BJ (cell line): ENCODE results near the gene IL1R1. TPM values are rescaled to one million over a fixed set of nuclear protein-coding genes. Genes with fewer than 3 reads are reported as not detected.

ENCODE experiments used
- CTCF ChIA-PET: fragments of 350-600 bp; formaldehyde crosslinking; extraction: SDS; loops from one replicate; lab custom pipeline; 2021; ENCODE audit warnings: antibody characterized with exemption, inconsistent platforms; lab: Yijun Ruan, JAX
- POLR2A ChIA-PET: fragments of 300-600 bp; sonication (Branson Sonifier 250); formaldehyde crosslinking; extraction: SDS; loops from one replicate; lab custom pipeline; 2021; ENCODE audit warnings: antibody characterized with exemption; lab: Charles Lee
- DNase-seq: peaks from one replicate; pipeline ENCODE4 v3.0.0-alpha.2; 2011; ENCODE audit warnings: low read depth
- H3K27me3 ChIP-seq: 2 replicates; pipeline ENCODE4 v1.6.0; 2011; ENCODE audit warnings: low read length; ENCODE audit not compliant: control insufficient read depth, insufficient read depth
- H3K36me3 ChIP-seq: 2 replicates; pipeline ENCODE4 v1.5.1; 2011; ENCODE audit warnings: low read length; ENCODE audit not compliant: control insufficient read depth, insufficient read depth
- H3K4me3 ChIP-seq: 2 replicates; pipeline ENCODE4 v1.5.1; 2011; ENCODE audit warnings: low read depth, mild to moderate bottlenecking, control low read depth, low read length
- polyA plus RNA-seq: library from polyadenylated mRNA; depleted of rRNA; stranded (reverse); fragments of >200 nt; gene quantifications from 2 replicates; pipeline ENCODE4 v1.2.3, GENCODE V29; 2011
- TF ChIP-seq, protein P1 (sequence below): IDR thresholded peaks from 2 replicates; pipeline ENCODE4 v1.5.1; 2011; ENCODE audit warnings: low read depth, mild to moderate bottlenecking, control low read depth, inconsistent platforms, low read length, moderate library complexity; ENCODE audit not compliant: insufficient read depth

The IL1R1 gene
- polyA plus RNA-seq, 1 experiment = 37.3 TPM

DNA sequence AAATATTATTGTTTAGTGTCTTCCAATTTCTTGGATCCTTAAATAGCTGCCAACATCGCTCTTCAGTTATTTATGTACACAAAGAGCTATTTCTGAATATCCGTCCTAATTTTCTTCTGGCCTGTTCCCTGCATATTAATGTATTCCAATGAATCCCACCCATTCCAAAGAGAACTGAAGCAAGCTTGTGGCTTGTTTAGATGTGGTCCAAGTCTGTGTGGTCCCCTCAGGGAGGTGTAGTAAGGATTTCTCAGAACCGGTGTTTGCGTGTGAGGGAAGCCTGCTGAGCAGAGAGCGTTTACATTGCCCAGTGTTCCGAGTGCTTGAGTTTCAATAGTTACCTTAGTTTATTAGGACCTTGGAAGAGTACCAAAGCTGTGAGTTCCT is 25.1 kb upstream of the IL1R1 start:
- Histone ChIP-seq H3K4me3 (no peak overlapping the region), H3K36me3 (no peaks in the 10 kb centered on the region), H3K27me3 (no peaks in the 10 kb centered on the region)
- TF ChIP-seq, protein P1, sequence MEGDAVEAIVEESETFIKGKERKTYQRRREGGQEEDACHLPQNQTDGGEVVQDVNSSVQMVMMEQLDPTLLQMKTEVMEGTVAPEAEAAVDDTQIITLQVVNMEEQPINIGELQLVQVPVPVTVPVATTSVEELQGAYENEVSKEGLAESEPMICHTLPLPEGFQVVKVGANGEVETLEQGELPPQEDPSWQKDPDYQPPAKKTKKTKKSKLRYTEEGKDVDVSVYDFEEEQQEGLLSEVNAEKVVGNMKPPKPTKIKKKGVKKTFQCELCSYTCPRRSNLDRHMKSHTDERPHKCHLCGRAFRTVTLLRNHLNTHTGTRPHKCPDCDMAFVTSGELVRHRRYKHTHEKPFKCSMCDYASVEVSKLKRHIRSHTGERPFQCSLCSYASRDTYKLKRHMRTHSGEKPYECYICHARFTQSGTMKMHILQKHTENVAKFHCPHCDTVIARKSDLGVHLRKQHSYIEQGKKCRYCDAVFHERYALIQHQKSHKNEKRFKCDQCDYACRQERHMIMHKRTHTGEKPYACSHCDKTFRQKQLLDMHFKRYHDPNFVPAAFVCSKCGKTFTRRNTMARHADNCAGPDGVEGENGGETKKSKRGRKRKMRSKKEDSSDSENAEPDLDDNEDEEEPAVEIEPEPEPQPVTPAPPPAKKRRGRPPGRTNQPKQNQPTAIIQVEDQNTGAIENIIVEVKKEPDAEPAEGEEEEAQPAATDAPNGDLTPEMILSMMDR = no peak
- ChIA-PET POLR2A (no interaction called here), CTCF (interaction anchor here (0.8 to 1.5 kb wide), 3 partner anchors 9 to 97 kb away, joined by 3 to 5 read pairs (median 3); no protein-coding TSS in a partner anchor)
- DNase-seq = no peak

DNA sequence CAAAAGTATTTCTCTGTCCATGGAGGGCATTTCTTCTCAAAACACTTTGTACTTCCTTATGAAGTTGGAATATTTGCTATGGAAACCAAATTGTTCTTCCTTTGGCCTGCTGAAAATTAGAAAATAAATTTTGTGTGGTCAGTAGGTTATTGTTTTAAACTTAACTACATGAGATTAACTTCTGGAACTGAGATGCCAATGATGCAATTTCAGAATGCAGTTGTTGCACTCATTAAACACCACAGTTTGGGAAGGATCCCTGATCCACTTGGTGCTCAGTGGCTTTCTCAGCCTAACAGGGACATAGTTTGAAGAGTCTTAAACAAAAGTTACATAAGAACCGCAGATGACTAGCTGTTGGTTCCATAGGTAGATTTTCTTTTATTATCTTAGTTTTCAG is 23.3 kb upstream of the IL1R1 start:
- H3K27me3 ChIP-seq = no peaks in the 10 kb centered on the region
- CTCF ChIA-PET = interaction anchor here (0.8 to 1.1 kb wide), 3 partner anchors 11 to 122 kb away, joined by 3 read pairs; no protein-coding TSS in a partner anchor
- no peak overlapping the region for H3K4me3 ChIP-seq
- DNase-seq = no peak
- TF ChIP-seq, protein P1 = no peak
- POLR2A ChIA-PET = interaction anchor here (0.7 kb wide), 1 partner anchor 18 kb away, joined by 6 read pairs; no protein-coding TSS in a partner anchor
- H3K36me3 ChIP-seq = no peaks in the 10 kb centered on the region

DNA sequence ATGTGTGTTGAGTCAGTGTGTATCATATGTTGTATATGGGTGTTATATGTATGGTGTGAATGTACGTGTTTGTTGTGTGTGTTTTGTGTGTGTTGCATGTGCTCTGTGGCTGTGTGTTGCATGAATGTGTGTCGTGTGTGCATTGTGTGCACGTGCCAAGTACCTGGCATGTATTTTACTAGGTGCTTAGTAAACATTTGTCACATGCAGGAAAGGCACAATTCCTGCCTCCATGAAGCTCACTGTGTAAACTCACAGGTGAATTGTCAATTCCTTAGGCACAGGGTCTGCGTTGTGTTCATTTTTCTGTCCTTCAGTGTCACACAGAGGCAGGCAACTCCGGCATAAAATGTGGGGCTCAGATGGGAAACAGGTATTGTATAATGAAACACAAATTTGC is 22.3 kb upstream of the IL1R1 start:
- TF ChIP-seq, protein P1 = no peak
- ChIA-PET CTCF (interaction anchor here (1.0 kb wide), 1 partner anchor 10 kb away, joined by 3 read pairs; no protein-coding TSS in a partner anchor), POLR2A (no interaction called here)
- H3K4me3 ChIP-seq = no peak overlapping the region
- no peaks in the 10 kb centered on the region for H3K27me3 ChIP-seq
- no peaks in the 10 kb centered on the region for H3K36me3 ChIP-seq
- DNase-seq = no peak

DNA sequence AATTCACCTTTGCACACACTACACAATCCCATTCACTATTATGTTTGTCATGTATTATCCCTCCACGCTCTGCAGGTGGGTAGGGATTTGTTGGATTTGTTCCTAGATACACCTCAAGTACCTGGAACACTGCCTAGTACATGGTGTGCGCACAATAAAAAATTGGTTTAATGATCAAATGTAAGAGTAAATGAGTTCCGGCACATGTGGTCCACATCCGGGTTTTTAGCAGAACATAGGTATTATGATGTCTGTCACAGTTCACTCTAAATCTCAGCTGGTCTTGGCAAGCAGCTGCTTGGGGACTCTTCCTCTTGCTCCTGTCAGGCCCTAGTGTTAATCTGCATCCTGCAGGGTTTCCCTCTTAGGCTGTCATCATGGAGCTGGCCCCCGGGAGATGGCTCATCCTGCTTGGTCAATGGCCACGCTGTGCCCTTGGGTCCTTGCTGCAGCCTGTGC is 21.8 kb upstream of the IL1R1 start:
- TF ChIP-seq, protein P1 = no peak
- CTCF ChIA-PET = interaction anchor here (1.3 kb wide), 1 partner anchor 101 kb away, joined by 6 read pairs; no protein-coding TSS in a partner anchor
- no peak overlapping the region for H3K4me3 ChIP-seq
- H3K27me3 ChIP-seq = no peaks in the 10 kb centered on the region
- no peaks in the 10 kb centered on the region for H3K36me3 ChIP-seq
- no peak for DNase-seq
- POLR2A ChIA-PET = no interaction called here

DNA sequence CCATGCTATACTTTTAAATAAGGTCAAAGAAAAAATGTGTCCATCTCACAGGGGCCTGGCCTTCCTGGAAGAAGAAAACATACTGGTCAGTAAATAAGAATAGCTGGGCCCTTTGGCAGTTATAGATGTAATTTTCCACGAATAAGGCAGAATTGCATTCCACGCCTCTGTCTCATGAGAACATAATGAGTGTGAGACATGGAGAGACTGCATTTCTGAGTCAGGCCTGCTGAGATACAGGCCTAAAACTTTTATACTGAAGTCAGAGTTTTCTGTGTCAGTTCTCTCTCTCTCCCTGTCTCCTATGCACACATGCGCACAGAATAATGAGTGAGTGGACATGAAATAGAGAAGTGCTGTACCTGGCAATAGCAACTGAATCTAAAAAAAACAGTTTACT is 20.4 kb upstream of the IL1R1 start:
- ChIA-PET POLR2A (interaction anchor here (0.5 to 0.9 kb wide), 4 partner anchors 12 to 129 kb away, joined by 3 to 8 read pairs (median 3); no protein-coding TSS in a partner anchor), CTCF (interaction anchor here (0.8 to 1.5 kb wide), 3 partner anchors 13 to 102 kb away, joined by 3 to 4 read pairs (median 3); no protein-coding TSS in a partner anchor)
- no peaks in the 10 kb centered on the region for H3K36me3 ChIP-seq
- TF ChIP-seq, protein P1 = no peak
- H3K4me3 ChIP-seq = no peak overlapping the region
- H3K27me3 ChIP-seq = no peaks in the 10 kb centered on the region
- DNase-seq = peak; percentile 82
